ENCODE data around the gene HDAC9.

HDAC9 gene

GRCh38 chr7:18566829-18567228 is 71.3 kb downstream of the HDAC9 start:
- no peak for TF ChIP-seq CTCF (IDR thresholded peaks at IDR 0.05; ENCODE audit: control insufficient read depth, insufficient read depth, low read depth, low read length, missing control alignments)
- H3K4me3 ChIP-seq (ENCODE audit: control insufficient read depth, low read depth, low read length): no peak overlapping the region
- no peak for DNase-seq (ENCODE audit: low read depth)

- no peak for TF ChIP-seq CTCF (IDR thresholded peaks at IDR 0.05; ENCODE audit: control insufficient read depth, insufficient read depth, low read depth, low read length, missing control alignments)
- no peak overlapping the region for H3K4me3 ChIP-seq (ENCODE audit: control insufficient read depth, low read depth, low read length)
- DNase-seq (ENCODE audit: low read depth): no peak
These were observed 74.9 kb downstream of the HDAC9 start for GRCh38 chr7:18570441-18570840.

GRCh38 chr7:18570890-18571478 is 75.4 kb downstream of the HDAC9 start:
- TF ChIP-seq CTCF (IDR thresholded peaks at IDR 0.05; ENCODE audit: control insufficient read depth, insufficient read depth, low read depth, low read length, missing control alignments): peak; percentile 52
- peak; percentile 29 for DNase-seq (ENCODE audit: low read depth)
- H3K4me3 ChIP-seq (ENCODE audit: control insufficient read depth, low read depth, low read length): no peak overlapping the region

GRCh38 chr7:18572154-18572553 is 76.6 kb downstream of the HDAC9 start:
- no peak for TF ChIP-seq CTCF (IDR thresholded peaks at IDR 0.05; ENCODE audit: control insufficient read depth, insufficient read depth, low read depth, low read length, missing control alignments)
- H3K4me3 ChIP-seq (ENCODE audit: control insufficient read depth, low read depth, low read length): no peak overlapping the region
- DNase-seq (ENCODE audit: low read depth): no peak

GRCh38 chr7:18572885-18573284 is 77.3 kb downstream of the HDAC9 start:
- TF ChIP-seq CTCF (IDR thresholded peaks at IDR 0.05; ENCODE audit: control insufficient read depth, insufficient read depth, low read depth, low read length, missing control alignments): no peak
- DNase-seq (ENCODE audit: low read depth): no peak
- no peak overlapping the region for H3K4me3 ChIP-seq (ENCODE audit: control insufficient read depth, low read depth, low read length)

GRCh38 chr7:18573410-18574234 is 78.1 kb downstream of the HDAC9 start:
- DNase-seq (ENCODE audit: low read depth): no peak
- no peak overlapping the region for H3K4me3 ChIP-seq (ENCODE audit: control insufficient read depth, low read depth, low read length)
- TF ChIP-seq CTCF (IDR thresholded peaks at IDR 0.05; ENCODE audit: control insufficient read depth, insufficient read depth, low read depth, low read length, missing control alignments): no peak
